GM13976 (cell line): ENCODE measurements around the gene GALR1.
A peak's percentile ranks its signal among the peaks of the same experiment; 100 is the strongest.

Source experiments
- DNase-seq: peaks from one replicate; pipeline ENCODE4 v3.0.0; 2012; ENCODE audit warnings: low spot score
- CTCF ChIP-seq: IDR thresholded peaks from 2 replicates; pipeline ENCODE4 v1.5.1; 2012; ENCODE audit warnings: borderline replicate concordance, mild to moderate bottlenecking; ENCODE audit not compliant: insufficient read depth; ENCODE audit errors: extremely low read depth, missing control alignments, control extremely low read depth
- in situ Hi-C: fragments of 300-500 bp; cut with MboI; formaldehyde crosslinking; loops from one replicate; pipeline ENCODE4 v1.12.0; 2022; ENCODE audit warnings: low sequenced_read_pairs, mixed read lengths, inconsistent platforms; ENCODE audit not compliant: unreplicated experiment

GALR1 gene

GRCh38 chr18:77206676-77207374 lies 42.8 kb upstream of the GALR1 start:
- no peak for TF ChIP-seq CTCF
- in situ Hi-C loops = no loop called here
- DNase-seq = no peak

DNA sequence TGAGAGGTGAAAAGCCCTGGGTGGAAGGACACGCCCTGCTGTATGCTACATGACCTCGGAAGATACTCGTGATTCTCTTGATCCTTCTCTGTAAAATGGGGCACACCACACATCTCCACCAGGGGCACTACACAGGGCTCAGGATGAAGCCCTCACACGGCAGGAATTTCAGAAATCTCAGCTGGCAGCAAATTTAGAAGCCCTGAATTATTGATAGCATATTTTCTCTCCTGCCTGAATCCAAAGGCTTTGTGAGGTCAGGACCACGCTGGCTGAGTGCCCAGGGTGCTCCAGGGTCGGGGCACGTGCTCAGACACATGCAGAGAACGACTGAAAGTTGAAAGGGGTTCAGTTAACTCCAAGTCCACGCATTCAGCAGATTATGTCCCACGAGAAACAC lies 42.1 kb upstream of the GALR1 start:
- DNase-seq = no peak
- in situ Hi-C loops = no loop called here
- peak; percentile 10 for TF ChIP-seq CTCF

GRCh38 chr18:77208964-77209363 lies 40.7 kb upstream of the GALR1 start:
- no peak for TF ChIP-seq CTCF
- peak; percentile 74 for DNase-seq
- in situ Hi-C loops = no loop called here

DNA sequence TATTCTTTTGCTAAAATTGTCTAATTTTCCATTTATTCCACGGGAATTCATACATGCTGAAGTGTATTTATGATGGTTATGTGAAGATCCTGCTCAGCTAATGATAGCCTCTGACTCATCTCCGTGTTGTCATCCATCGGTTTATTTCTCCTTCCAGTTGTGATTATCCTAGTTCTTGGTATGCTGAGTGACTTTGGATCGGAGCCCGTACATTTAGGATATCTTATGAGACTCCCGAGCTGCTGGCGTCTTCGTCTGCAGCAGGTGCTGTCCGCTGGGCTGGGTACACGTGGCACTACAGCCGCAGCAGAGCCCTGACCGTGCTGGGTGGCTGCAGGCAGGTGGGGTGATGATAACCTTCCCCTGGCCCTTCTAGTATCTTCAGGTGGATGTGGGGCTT lies 40.1 kb upstream of the GALR1 start:
- in situ Hi-C loops = no loop called here
- DNase-seq = no peak
- no peak for TF ChIP-seq CTCF

DNA sequence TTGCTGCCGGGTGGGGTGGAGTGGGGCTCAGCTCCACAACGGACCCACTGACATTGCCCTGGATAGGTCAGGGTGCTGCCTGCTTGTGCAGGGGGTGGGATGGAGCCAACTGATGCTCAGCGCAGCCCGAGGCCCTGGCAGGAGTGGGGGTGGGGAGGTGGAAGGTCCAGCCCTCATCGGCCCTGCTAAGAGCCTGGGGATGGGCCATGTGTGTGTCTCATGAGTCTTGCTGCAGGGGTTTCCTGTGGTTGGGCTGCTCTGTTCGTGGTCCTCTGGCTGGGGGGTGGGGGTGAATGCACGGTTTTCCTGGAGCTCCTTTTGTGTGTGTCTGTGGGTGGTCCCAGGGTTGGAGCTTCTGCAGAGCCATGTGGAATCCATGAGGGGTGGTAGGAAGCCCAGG lies 39.4 kb upstream of the GALR1 start:
- no peak for DNase-seq
- in situ Hi-C loops = loop anchor here (10.0 kb wide), 1 partner anchor 215 kb away; no protein-coding TSS in a partner anchor
- TF ChIP-seq CTCF = no peak

- TF ChIP-seq CTCF = no peak
- DNase-seq = no peak
- in situ Hi-C loops = loop anchor here (10.0 kb wide), 1 partner anchor 224 kb away; no protein-coding TSS in a partner anchor
These were observed 31.0 kb upstream of the GALR1 start for GRCh38 chr18:77218642-77219041.
